HepG2 (cell line): ENCODE data around the gene FTSJ1. TPM values are rescaled to one million over a fixed set of nuclear protein-coding genes. Genes with fewer than 3 reads are reported as not detected.

Experiments used
- ATAC-seq: fragments of 200-7000 bp; cut with Tn5 transposase; 3 replicates; pipeline ENCODE4 v1.9.1; 2020; ENCODE audit warnings: mild to moderate bottlenecking, moderate library complexity
- BruUV-seq: library from RNA; stranded (reverse); fragments of 400-500 nt; replicated peaks from 2 replicates; lab custom pipeline; 2021; lab: Mats Ljungman, UMichigan
- CTCF ChIA-PET: fragments of 300-600 bp; formaldehyde crosslinking; extraction: SDS; loops from one replicate; lab custom pipeline; 2021; ENCODE audit warnings: low total read pairs, inconsistent platforms, low intra/inter-chr PET ratio; lab: Yijun Ruan, JAX
- POLR2A ChIA-PET: fragments of 350-600 bp; sonication (Branson Sonifier 250); formaldehyde crosslinking; loops from one replicate; lab custom pipeline; 2020; ENCODE audit warnings: antibody characterized with exemption, inconsistent platforms; lab: Yijun Ruan, JAX
- DNase-seq: peaks from one replicate; pipeline ENCODE4 v3.0.0-alpha.2; 2015; ENCODE audit warnings: low spot score
- FAIRE-seq: peaks from 3 replicates; lab custom pipeline; 2011; peaks lifted over from hg19 to GRCh38; lab: Jason Lieb, UNC
- H2AFZ ChIP-seq: one replicate; pipeline ENCODE4 v1.6.1; 2011; ENCODE audit warnings: low read length, inconsistent platforms
- H3K27ac ChIP-seq: fragments of 300-600 bp; 3 replicates; pipeline ENCODE4 v1.8.0; 2011; ENCODE audit warnings: mixed run types, mild to moderate bottlenecking, mixed read lengths, low read length, inconsistent platforms; ENCODE audit not compliant: insufficient read depth; ENCODE audit errors: extremely low read length
- H3K27me3 ChIP-seq, 2 experiments: fragments of 200-600 bp in 1 of 2; 2 replicates in 1 of 2; 3 replicates in 1 of 2; pipeline versions ENCODE4 v1.6.0 to v1.8.0; 2011; ENCODE audit warnings: low read length in 2 of 2, mild to moderate bottlenecking in 2 of 2, moderate library complexity in 2 of 2, inconsistent platforms in 1 of 2; ENCODE audit not compliant: insufficient read depth in 2 of 2, control insufficient read depth in 1 of 2
- H3K36me3 ChIP-seq, 2 experiments: fragments of 200-600 bp in 1 of 2; replicated peaks in 1 of 2; 2 replicates in 1 of 2; 3 replicates in 1 of 2; pipeline versions ENCODE4 v1.5.1 to v1.8.0; 2011; ENCODE audit warnings: low read length in 2 of 2, inconsistent platforms in 1 of 2; ENCODE audit not compliant: insufficient read depth in 2 of 2, control insufficient read depth in 1 of 2
- H3K4me1 ChIP-seq: 2 replicates; pipeline ENCODE4 v1.5.1; 2012; ENCODE audit warnings: low read length, inconsistent platforms; ENCODE audit not compliant: insufficient read depth
- H3K4me2 ChIP-seq: 2 replicates; pipeline ENCODE4 v1.6.0; 2011; ENCODE audit warnings: low read depth, low read length, inconsistent platforms
- H3K4me3 ChIP-seq, 3 experiments: fragments of 200-600 bp in 1 of 3; sonication (generic), shearing (Covaris generic) in 1 of 3; replicated peaks in 1 of 3; 2 replicates each; pipeline ENCODE4 v1.5.1; 2011 to 2016; ENCODE audit warnings: low read length in 3 of 3, inconsistent platforms in 2 of 3, low read depth in 2 of 3, mild to moderate bottlenecking in 2 of 3, control low read depth in 1 of 3, mixed read lengths in 1 of 3; ENCODE audit not compliant: insufficient read depth in 1 of 3
- H3K79me2 ChIP-seq: one replicate; pipeline ENCODE4 v1.6.1; 2011; ENCODE audit warnings: low read length, inconsistent platforms; ENCODE audit not compliant: insufficient read depth
- H3K9ac ChIP-seq: 2 replicates; pipeline ENCODE4 v1.6.0; 2011; ENCODE audit warnings: mild to moderate bottlenecking, low read depth, low read length, inconsistent platforms; ENCODE audit not compliant: insufficient read depth
- H3K9me3 ChIP-seq: 2 replicates; pipeline ENCODE4 v1.5.1; 2012; ENCODE audit warnings: mild to moderate bottlenecking, low read length
- H4K20me1 ChIP-seq: 2 replicates; pipeline ENCODE4 v1.6.0; 2011; ENCODE audit warnings: inconsistent platforms, mild to moderate bottlenecking, low read length, moderate library complexity; ENCODE audit not compliant: insufficient read depth
- ATAD3A ChIP-seq: sonication (generic); formaldehyde crosslinking; IDR thresholded peaks from 2 replicates; pipeline ENCODE4 v1.4.0; 2020; ENCODE audit warnings: missing genetic modification reagents
- HDAC1 ChIP-seq: sonication (generic); formaldehyde crosslinking; IDR thresholded peaks from 2 replicates; pipeline ENCODE4 v1.5.1; 2020; ENCODE audit warnings: mild to moderate bottlenecking, missing genetic modification reagents
- HNRNPL ChIP-seq: fragments of 200-400 bp; formaldehyde crosslinking; IDR thresholded peaks from 2 replicates; pipeline ENCODE4 v1.6.1; 2017; ENCODE audit warnings: mild to moderate bottlenecking, low read depth, low read length
- MAX ChIP-seq: IDR thresholded peaks from 2 replicates; pipeline ENCODE4 v1.6.1; 2012; ENCODE audit warnings: inconsistent platforms
- MXI1 ChIP-seq: IDR thresholded peaks from 3 replicates; pipeline ENCODE4 v1.6.1; 2012; ENCODE audit warnings: low read depth, low read length, inconsistent platforms, borderline replicate concordance
- POLR2A ChIP-seq, 2 experiments: IDR thresholded peaks; 2 replicates each; pipeline ENCODE4 v1.6.1; 2011; ENCODE audit warnings: low read depth in 2 of 2, low read length in 2 of 2, mild to moderate bottlenecking in 1 of 2, moderate library complexity in 1 of 2; ENCODE audit not compliant: insufficient read depth in 1 of 2
- POLR2AphosphoS5 ChIP-seq: IDR thresholded peaks from 2 replicates; pipeline ENCODE4 v1.6.1; 2012; ENCODE audit warnings: low read depth, low read length
- POLR2G ChIP-seq: fragments of 200-400 bp; formaldehyde crosslinking; IDR thresholded peaks from 2 replicates; pipeline ENCODE4 v1.6.1; 2018; ENCODE audit warnings: mild to moderate bottlenecking, low read depth, low read length, moderate library complexity
- PRMT3 ChIP-seq: sonication (generic); formaldehyde crosslinking; IDR thresholded peaks from 2 replicates; pipeline ENCODE4 v1.8.1; 2022; ENCODE audit warnings: low read depth, mild to moderate bottlenecking, moderate library complexity, missing genetic modification reagents, borderline replicate concordance
- PRPF4 ChIP-seq: fragments of 200-400 bp; formaldehyde crosslinking; IDR thresholded peaks from 2 replicates; pipeline ENCODE4 v1.6.1; 2016; ENCODE audit warnings: low read length, low read depth; ENCODE audit not compliant: poor library complexity, severe bottlenecking
- RXRA ChIP-seq: sonication (generic); formaldehyde crosslinking; IDR thresholded peaks from 2 replicates; pipeline ENCODE4 v1.5.1; 2020; ENCODE audit warnings: missing genetic modification reagents
- SALL1 ChIP-seq: sonication (generic); formaldehyde crosslinking; IDR thresholded peaks from 2 replicates; pipeline ENCODE4 v1.8.0; 2022; ENCODE audit warnings: mild to moderate bottlenecking, missing genetic modification reagents
- TERF1 ChIP-seq: sonication (generic); formaldehyde crosslinking; IDR thresholded peaks from 2 replicates; pipeline ENCODE4 v1.8.0; 2022; ENCODE audit warnings: mild to moderate bottlenecking, missing genetic modification reagents, moderate library complexity
- THAP7 ChIP-seq: sonication (generic); formaldehyde crosslinking; IDR thresholded peaks from 2 replicates; pipeline ENCODE4 v1.8.1; 2023; ENCODE audit warnings: mild to moderate bottlenecking, missing genetic modification reagents
- TOPORS ChIP-seq: sonication (generic); formaldehyde crosslinking; IDR thresholded peaks from 2 replicates; pipeline ENCODE4 v1.8.0; 2023; ENCODE audit warnings: mild to moderate bottlenecking, missing genetic modification reagents
- ZEB1 ChIP-seq: IDR thresholded peaks from 2 replicates; pipeline ENCODE4 v1.6.1; 2012; ENCODE audit warnings: mild to moderate bottlenecking, low read depth, inconsistent platforms; ENCODE audit not compliant: insufficient replicate concordance
- ZFX ChIP-seq: sonication (generic); formaldehyde crosslinking; IDR thresholded peaks from 2 replicates; pipeline ENCODE4 v1.4.0; 2020; ENCODE audit warnings: mild to moderate bottlenecking, low read depth, missing genetic modification reagents, moderate library complexity
- ZNF143 ChIP-seq: sonication (generic); formaldehyde crosslinking; IDR thresholded peaks from 2 replicates; pipeline ENCODE4 v1.4.0; 2020; ENCODE audit warnings: missing genetic modification reagents
- ZNF382 ChIP-seq: sonication (generic); formaldehyde crosslinking; IDR thresholded peaks from 2 replicates; pipeline ENCODE4 v1.5.0; 2020; ENCODE audit warnings: missing genetic modification reagents, mild to moderate bottlenecking, borderline replicate concordance
- ZNF496 ChIP-seq: sonication (generic); formaldehyde crosslinking; IDR thresholded peaks from 2 replicates; pipeline ENCODE4 v1.8.1; 2023; ENCODE audit warnings: mild to moderate bottlenecking, moderate library complexity, missing genetic modification reagents; ENCODE audit not compliant: insufficient replicate concordance
- ZNF550 ChIP-seq: sonication (generic); formaldehyde crosslinking; IDR thresholded peaks from 2 replicates; pipeline ENCODE4 v1.4.0; 2020; ENCODE audit warnings: mild to moderate bottlenecking, missing genetic modification reagents, borderline replicate concordance
- ZNF616 ChIP-seq: sonication (generic); formaldehyde crosslinking; IDR thresholded peaks from 2 replicates; pipeline ENCODE4 v1.5.0; 2020; ENCODE audit warnings: low read depth, mild to moderate bottlenecking, missing genetic modification reagents
- WGBS: methylation state at CpG from one replicate; pipeline ENCODE4 v1.1.6; 2017; ENCODE audit warnings: low lambda C conversion rate; 5-methylcytosine and 5-hydroxymethylcytosine counted together
- in situ Hi-C: cut with HindIII; loops from 2 replicates; pipeline ENCODE4 v1.10.0; 2017; ENCODE audit warnings: low pct_unique_long_range_greater_than_20kb; ENCODE audit not compliant: extremely low pct_ligation_motif_present
- intact Hi-C: fragments of 100-400 bp; cut with micrococcal nuclease; formaldehyde crosslinking; loops from one replicate; pipeline ENCODE4 v1.10.0; 2022; ENCODE audit not compliant: unreplicated experiment
- polyA plus RNA-seq, 8 experiments: library from polyadenylated mRNA; depleted of rRNA in 3 of 8; stranded (reverse) in 7 of 8; unstranded in 1 of 8; fragments of >200 nt; fragmentation: Illumina TruSeq in 4 of 8; extraction: Trizol in 4 of 8; gene quantifications; 2 replicates each; pipeline versions ENCODE4 v1.2.1 to v1.2.3, GENCODE V29; 2011 to 2016; ENCODE audit warnings: low read depth in 4 of 8, missing spikeins in 1 of 8, mixed read lengths in 1 of 8; ENCODE audit not compliant: insufficient read depth in 1 of 8
- total RNA-seq, 5 experiments: library from RNA; depleted of rRNA; stranded (reverse); fragments of >200 nt; fragmentation: Illumina TruSeq; extraction: Trizol; gene quantifications; 2 replicates each; pipeline ENCODE4 v1.2.3, GENCODE V29; 2016; ENCODE audit warnings: low read depth in 1 of 5

FTSJ1 gene
- total and polyA plus RNA-seq, 2 of the 13 experiments (the other 11 are each of a cell fraction or from before 2014, with no cell fraction given) = 30.3 to 37.9 TPM

DNA sequence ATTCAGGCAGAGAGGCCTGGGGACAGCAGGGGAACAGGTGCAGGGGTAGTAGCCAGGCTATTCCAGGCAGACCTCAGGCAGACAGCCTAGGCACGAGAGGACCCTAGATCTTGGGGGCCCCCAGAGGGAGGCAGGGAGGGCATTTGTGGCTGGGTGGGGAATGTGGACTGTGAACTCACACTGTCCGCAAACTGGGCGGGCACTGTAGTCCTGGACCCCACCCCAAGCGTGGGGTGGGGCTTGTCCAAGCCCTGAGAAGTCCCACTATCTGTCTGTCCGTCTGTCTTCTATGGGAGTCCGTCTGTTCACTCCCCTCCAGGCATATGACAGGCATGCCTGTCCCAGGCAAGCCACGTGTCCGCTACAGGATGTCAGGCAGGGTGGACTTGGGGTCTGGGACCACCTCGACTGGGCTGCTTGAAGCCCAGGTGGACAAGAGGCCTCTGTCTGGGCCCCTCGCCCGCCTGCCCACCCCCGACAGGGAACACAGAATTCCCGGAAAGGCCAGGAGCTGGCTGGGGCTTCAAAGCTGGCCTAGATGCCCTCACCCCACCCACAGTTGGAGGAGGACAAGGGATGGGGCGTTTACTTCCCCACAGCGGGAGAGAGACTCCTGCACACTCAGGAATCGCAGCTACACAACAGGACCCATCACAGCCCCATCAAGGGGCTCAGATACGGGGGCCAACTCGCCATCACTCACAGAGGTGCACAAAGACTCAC, 5.7 kb upstream of the FTSJ1 start, which contains the start of gene SLC38A5 (continued):
- no peak for TF ChIP-seq TERF1 (CRISPR knock-in tag)
- TF ChIP-seq ZNF382 (CRISPR knock-in tag) = no peak
- TF ChIP-seq SALL1 (CRISPR knock-in tag) = 0 out of 2 replicates have a peak, but pooled peaks have one; percentile 9
- TF ChIP-seq ZNF496 (CRISPR knock-in tag) = no peak
- TF ChIP-seq RXRA (CRISPR knock-in tag) = peak; percentile 40; the same call in 1 of the 2 replicates
- TF ChIP-seq ZNF616 (CRISPR knock-in tag) = no peak
- TF ChIP-seq ZFX = peak; percentile 48; the same call in 1 of the 2 replicates
- TF ChIP-seq ZEB1 = no peak
- TF ChIP-seq ATAD3A (CRISPR knock-in tag) = no peak
- no peak for TF ChIP-seq HNRNPL
- TF ChIP-seq, all 625 proteins: peak for 46

DNA sequence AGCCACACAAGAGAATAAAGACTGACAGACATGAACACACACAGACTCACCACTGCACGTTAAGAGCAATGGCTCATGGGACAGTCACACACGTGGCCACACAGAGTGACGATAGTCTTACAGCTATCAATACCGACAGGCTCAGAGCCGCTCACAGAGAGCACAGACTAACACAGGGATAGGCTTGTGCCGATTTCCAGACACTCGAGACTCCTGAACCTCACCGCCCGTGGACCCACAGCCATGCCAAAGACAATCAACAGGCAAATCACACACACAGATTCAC, 5.2 kb upstream of the FTSJ1 start:
- intact Hi-C loops (loop anchor here (5.0 to 10.0 kb wide), 2 partner anchors 37 to 64 kb away; partner anchors contain the start of genes PORCN and TBC1D25), in situ Hi-C loops (no loop called here)
- H3K27ac ChIP-seq = peak overlapping the region; percentile 67
- DNase-seq = peak; percentile 52
- FAIRE-seq = no peak
- H2AFZ ChIP-seq = no peak overlapping the region
- TSS peak; percentile 74 for BruUV-seq
- no peaks in the 10 kb centered on the region for H3K9me3 ChIP-seq
- H3K79me2 ChIP-seq = peaks cover 11% of the 10 kb centered on the region
- CTCF ChIA-PET = no interaction called here
- no peaks in the 10 kb centered on the region for H3K36me3 ChIP-seq
- ATAC-seq = peak; percentile 66
- peak overlapping the region; percentile 60 for H3K9ac ChIP-seq
- POLR2A ChIA-PET = interaction anchor here (0.9 to 3.7 kb wide), 7 partner anchors 10 to 634 kb away, joined by 3 to 16 read pairs (median 3); partner anchors contain the start of genes EBP and ZNF81
- peak overlapping the region; percentile 1 to 74 (median 21); a peak in 3 of 6 replicates for H3K4me3 ChIP-seq
- H3K4me2 ChIP-seq = peak overlapping the region; percentile 96
- peaks cover 60% of the 10 kb centered on the region for H3K4me1 ChIP-seq
- no peaks in the 10 kb centered on the region; a peak in 1 of 5 replicates for H3K27me3 ChIP-seq
- WGBS = no CpG with 5 or more reads among the region's 9 CpGs
- no peaks in the 10 kb centered on the region for H4K20me1 ChIP-seq
- TF ChIP-seq TOPORS (CRISPR knock-in tag) (no peak), HDAC1 (no peak), ZNF143 (CRISPR knock-in tag) (peak; percentile 73), POLR2A (IDR thresholded peaks at IDR 0.05; ENCODE audit: insufficient read depth in 1 of 2, low read depth in 2 of 2, low read length in 2 of 2) (peak in 1 of 2 experiments; percentile 50; a peak in 1 of 4 replicates), POLR2AphosphoS5 (peak; percentile 40), POLR2G (peak; percentile 43), THAP7 (CRISPR knock-in tag) (no peak), ZNF550 (CRISPR knock-in tag) (no peak), MXI1 (no peak), PRMT3 (no peak), MAX (peak; percentile 53), PRPF4 (no peak)
